SIG-M5 treated with dmso at 0.1 percent for 504 hours (cell line): ENCODE data around the gene KYNU.

Experiments
- DNase-seq: peaks from one replicate; lab custom pipeline; 2025; ENCODE audit not compliant: unreplicated experiment; lab: John Stamatoyannopoulos, UW

Gene KYNU

DNA sequence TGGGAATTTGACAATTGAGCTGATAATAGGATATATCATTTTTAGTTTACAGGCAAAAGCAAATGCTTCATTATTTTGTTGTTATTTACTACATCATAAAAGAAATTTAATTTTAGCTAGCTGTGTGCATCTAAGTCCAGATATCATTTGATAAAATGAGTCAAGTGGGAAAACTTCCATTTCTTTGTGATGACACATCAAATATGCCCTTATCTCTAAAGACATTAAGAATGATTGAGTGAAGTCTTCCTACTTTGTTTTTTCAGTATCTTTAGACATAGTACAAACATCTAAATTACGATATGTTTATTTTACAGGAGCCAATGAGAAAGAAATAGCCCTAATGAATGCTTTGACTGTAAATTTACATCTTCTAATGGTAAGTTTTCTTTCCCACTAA, 77.0 kb downstream of the KYNU start:
- no peak for DNase-seq

DNA sequence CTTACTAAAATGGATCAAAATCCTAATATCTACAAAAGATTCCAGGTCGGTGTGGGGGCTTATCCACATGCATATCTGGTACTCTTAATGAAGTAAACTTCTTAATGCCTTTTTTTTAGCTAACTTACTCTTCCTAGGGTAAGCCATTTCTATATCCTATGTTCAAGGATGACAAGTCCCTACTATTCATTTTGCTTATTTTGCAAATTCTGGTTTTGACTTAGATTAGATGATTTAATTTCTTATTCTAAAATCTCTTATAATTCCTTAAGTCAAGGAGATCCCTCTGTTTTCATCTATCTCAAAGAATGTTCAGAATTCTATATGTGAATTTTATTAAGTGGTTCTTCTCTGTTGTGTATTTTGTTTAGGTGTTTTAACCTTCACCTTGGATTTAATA, 79.7 kb downstream of the KYNU start:
- no peak for DNase-seq

DNA sequence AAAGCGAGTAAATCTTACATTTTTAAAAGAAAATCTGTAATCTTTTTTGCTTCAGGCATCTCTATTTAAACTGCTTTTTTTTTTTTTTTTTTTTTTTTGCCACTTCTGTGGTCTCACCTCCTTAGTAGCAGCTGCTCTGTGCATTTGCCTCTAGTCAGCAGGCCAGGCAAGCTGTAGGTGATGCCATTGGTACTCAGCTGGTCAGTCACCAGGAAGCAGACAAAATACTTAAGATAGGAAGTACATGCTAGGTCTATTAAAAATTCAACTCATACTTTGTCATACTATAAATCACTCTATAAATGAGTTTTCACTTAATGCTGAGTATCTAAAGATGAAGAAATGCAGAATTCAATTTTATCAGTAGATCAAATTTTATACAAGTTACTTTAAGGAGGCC, 83.7 kb downstream of the KYNU start:
- no peak for DNase-seq

DNA sequence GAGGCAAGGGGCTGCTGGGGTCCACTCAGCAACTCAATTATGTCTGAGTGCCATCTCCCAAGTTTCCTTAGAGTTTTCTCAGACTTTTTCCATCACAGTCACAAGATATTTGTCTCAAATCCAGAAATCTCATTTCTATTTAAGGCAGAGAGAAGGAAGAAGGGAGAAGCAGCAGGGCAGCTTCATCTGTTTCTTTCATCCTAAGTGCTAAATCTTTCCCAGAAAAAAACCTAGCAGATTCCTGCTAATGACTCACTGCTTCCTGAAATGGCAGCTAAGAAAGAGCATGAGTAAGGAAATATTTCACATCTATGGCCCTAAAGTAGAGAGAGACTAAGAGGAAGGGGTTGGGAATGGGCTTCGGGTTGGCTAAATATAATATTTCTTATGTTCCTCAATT, 88.0 kb downstream of the KYNU start:
- DNase-seq: no peak

DNA sequence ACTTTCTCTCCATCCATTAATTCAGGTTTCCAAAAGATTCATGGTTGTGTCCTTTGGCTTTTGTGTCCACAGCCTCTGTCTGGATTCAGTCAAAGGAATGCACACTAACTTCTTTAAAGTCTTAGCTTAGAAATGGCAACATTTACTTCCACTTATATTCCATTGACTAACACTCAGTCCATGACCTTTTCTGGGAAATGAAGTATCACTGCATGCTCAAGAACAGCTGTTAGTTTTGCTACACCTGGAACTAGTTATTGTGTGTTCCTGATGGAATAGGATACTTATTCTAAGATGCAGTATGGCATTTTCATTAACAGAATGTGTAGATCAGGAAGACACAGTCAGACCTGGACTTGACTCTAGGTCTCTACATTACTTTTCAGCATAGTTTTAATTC, 88.8 kb downstream of the KYNU start:
- no peak for DNase-seq

DNA sequence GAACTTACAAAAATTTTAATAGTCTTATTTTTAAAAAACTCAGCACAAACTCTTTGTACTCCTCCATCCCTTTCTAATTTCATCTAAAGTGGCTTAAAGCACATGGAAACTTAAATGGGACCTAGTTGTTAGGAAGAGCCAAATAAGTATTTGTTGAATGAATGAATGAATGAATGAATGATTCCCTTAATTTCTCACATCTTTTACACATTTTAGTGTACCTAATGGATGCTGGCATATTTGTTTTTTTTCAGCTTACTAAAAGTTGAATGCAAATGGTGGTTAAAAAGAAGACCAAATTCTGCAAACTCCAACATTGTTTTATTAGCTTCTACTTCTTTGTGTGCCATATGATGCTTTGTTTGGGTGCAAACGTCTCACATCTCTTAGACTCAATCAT, 89.6 kb downstream of the KYNU start:
- no peak for DNase-seq

DNA sequence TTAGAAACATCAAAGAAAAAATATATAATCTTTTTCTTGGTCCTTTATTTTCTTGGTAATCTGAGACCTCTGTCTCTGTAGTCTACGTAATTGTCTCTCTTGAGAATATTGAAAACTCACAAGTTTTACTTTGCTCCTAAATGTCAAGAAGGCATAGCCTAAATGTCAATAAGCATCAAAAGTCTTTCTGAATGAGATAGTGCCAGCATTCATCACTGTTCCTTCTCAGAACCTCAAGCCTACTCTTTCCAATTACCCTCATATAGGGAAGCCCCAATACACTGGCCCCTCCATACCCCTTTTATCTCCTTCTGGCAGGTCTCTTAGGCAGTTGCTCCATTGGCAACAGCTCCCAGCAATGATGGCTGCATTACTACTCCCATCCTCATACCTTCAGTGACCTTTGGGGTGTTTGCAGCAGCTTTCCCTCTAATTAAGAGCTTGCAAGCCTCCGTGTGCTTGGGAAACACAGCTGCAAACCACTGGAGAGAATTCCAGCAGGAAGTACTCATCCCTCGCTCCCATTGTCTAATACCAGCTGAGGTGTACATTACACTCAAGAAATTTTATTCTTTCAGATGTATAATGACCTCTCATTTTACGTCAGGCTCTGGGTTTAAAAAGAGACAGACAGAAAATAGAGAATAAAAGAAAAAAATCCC, 95.8 kb downstream of the KYNU start:
- DNase-seq: no peak

DNA sequence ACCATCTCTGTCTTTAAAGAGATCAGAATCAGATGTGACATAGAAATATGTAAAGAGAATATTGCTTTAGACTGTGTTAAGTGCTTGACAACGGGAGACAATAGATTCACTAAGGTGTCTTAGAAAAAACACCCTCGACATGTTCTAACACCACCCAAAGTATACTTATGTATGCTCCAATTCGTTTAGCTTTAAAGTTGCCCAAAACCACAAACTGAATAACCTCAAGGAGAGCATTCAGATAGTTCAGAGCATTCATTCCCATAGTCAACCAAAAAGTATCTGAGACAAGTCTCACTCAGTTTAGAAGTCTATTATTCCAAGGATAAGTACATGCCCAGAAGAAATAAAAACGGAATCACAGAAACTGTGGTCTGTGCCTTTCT, 96.4 kb downstream of the KYNU start:
- DNase-seq: no peak

DNA sequence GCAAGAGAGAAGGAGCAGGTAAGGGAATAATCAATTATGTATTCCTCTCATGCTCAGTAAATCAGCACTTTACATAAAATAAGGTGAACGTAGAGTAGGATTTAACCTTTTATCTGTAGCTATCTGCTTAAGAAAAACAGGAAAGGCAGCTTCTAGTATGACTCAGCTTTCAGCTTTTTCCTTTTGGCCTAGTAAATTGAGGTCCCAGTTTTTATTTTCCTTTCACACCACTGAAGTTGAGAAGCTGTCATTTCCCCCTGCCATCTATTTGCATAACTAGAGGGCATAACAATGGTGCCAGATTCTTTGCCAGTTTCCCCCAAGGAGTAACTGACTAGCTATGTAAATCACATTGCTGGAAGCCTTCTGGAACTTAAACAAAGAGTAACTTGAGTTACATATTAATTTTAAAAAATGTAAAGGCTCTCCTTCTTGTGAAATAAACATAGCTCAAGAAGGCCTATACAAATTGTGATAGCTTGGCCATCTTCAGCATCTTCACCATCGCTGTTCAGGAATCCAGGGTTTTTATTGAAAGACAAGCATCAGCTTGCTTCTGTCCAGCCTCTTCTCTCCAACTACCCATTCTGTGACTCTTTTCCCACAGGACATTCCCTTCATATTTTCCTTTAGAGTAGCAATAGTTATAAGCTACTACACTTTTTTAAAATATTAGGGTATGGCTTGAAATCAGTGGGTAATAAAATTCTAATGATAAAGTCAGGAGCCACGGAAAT, 97.0 kb downstream of the KYNU start:
- no peak for DNase-seq

DNA sequence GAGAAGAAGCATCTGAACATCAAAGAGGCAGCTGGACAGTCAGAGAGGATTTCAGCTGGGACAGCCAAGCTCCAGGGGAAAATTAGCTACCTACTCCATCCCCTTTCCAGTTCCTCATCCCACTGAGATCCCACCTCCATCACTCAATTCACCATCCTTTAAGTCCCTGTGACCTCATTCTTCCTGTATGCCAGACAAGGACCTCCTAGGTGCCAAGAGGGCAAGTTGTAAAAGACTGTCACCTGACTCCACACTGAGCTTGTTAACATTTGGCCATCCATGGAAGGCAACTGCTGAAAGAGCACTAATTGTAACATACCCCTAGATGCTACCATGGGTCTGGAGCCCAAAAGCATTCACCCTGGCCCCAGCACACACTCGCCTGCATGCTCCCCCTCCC, 97.8 kb downstream of the KYNU start:
- no peak for DNase-seq

DNA sequence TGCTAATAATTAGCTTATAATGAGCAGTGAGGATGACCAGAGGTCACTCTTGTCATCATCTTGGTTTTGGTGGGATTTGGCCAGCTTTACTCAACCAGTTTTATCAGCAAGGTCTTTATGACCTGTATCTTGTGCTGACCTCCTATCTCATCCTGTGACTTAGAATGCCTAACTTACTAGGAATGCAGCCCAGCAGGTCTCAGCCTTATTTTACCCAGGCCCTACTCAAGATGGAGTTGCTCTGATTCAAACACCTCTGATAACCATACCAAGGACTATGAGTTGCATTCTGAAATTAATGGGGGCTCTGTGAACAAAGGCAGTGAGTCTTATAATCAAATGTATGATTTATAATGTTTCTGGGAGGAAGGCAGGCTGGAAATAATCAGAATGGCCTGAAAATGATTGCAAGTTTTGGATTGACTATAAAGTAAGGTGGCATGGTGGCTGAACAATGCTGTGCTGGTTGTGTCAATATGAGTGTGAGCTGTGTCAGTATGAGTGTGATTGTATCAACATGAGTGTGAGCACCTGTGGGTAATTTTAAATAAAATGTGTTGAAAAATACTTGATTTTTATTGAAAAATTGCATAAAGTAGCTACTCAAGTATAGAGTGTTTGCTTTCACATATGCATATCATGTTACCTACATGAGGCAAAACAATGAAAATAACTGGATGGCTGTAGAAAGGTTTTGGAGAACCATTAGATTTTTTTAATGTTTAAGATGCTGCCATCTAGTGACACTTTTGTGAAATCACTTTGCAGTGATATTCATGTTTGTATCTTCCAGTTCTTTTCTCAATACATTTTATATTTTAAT, 103.0 kb downstream of the KYNU start:
- peak; percentile 64 for DNase-seq

DNA sequence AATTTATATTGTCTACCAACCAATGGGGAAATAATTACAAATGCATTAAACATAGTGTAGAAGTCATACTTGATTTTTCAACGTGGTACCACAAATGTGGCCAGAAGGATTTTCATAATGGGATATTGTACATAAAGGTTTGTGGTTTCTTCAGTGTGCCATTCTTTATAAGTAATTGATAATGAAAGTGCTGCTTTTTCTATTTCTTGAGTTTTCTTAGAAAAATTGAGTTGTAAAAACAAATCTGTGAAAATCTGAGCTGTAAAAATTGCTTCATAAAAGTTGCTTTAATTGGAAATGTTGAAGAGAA, 103.6 kb downstream of the KYNU start:
- DNase-seq: no peak

DNA sequence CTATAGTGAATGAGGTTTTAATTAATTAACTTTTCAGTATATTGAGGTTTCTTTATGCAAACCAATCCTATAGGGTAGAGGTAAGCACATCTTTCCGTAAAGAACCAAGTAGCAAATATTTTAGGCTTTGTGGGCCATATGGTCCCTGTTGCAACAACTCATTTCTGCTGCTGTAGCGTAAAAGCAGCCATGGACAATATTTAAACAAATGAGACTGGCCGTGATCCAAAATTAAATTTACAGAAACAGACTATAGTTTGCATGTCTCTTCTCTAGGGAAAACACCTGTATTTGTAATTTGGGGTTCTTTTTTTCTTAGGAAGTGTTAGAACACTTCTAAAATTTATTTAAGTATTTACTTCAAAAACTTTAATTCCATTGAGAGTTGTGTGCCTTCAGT, 104.3 kb downstream of the KYNU start:
- no peak for DNase-seq

DNA sequence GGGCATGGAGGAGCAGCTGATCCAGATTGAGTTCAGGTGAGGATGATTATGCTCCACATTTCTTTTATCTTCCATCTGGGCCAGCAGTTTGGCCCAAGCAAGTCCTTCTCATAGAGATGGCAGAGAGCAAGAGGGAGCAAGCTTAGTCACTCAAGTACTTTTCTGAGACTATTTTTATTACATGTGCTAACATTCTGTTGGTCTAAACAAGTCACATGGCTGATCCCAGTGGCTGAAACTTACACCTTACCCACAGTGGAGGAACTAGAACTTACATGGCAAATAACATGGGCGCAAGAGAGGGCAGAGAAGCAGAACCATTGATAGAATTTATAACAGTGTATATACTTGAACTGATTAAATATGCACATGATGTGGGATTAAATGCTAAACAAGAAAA, 105.7 kb downstream of the KYNU start:
- DNase-seq: no peak

DNA sequence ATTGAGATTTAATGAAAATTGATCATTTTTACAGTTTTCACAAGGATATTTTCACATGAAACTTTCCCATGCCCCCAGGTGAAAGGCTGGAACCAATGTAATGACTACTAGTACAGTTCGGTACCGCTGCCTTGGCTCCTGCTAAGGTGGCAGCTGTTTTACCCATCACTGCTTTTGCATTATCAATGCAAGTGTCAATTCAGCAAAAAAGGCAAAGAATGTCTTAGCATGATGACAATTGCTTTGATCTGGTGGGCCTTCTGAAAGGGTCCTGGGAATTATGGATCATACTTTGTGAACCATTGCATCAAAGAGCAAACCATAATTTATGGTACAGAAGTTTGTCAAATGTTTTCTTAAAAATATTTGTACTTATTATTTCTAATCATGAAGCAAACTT, 107.2 kb downstream of the KYNU start:
- no peak for DNase-seq

DNA sequence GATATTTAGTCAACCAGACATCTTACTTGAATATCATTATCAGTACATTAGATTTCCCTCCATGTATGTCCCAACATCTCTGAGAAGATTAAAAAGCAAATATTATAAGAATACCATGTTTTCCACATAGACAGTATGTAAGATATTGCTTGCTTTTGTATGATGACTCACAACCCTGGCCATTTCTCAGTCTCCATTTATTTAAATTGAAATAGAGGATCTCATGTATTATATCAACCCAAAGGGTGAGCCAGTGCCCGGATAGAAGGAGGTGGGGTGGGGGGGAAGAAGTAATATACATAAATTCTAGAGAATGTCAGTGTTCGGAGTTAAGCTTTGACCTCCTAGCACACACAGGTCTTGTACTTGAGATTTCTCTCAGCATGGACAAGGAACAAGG, 109.6 kb downstream of the KYNU start:
- DNase-seq: no peak

DNA sequence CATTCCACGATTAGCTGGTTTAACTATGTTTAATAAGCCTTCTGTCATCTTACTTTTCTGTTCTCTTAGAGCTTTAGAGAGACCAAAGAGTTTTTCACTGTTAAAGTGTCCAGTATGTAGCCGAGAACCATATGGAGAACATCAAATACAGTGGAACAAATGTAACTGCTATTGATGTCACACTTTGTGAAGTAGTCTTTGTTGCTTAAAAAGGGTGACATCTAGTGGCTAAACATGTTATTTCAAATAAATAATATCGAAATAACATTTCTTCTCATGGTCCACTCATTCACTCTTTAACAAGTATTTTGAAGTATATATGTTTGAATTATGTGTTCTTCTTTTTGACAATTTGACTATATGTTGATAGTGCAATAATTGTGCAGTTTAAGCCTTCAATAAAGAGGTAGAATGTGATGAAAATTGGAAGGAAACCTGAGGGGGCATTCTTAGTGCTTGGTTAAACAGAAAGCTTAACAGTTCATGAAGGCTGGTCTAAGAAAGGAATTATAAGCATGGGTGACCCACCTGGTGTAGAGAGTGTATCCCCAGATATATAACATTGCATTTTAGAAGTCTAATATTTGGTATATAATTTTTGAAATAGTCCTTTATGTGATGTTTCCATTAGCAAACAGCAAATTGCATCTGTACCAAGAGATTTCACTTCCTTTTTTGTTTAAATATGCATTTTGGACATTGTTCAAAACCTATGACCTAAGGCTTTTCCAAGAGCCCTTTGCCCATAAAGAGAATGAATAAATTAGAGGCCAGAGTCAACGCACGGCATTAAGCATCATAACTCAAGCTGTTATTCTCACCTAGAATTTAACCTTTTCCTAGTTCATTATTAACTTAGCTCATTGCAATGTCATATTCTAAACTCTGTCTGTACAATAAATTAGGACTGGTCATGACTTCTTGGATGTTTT, 112.1 kb downstream of the KYNU start:
- peak; percentile 78 for DNase-seq

DNA sequence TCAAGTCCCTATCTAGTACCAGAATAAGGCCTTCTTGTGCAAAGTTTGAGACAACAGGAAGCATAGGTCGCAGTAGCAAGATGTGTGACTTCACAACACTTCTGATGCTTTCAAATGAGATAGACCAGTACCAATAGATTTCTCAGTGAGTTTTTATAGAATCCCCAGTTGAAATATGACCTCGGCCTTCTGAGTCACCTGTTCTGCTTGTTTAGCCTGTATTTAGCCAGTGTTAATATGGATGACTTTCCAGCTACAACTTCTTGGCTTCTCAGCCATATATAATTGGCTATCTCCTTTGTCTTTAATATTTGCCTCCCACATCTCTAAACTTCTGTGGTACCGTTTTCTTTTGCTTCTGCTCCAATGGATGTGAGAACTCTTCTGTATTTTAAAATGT, 113.8 kb downstream of the KYNU start:
- no peak for DNase-seq

DNA sequence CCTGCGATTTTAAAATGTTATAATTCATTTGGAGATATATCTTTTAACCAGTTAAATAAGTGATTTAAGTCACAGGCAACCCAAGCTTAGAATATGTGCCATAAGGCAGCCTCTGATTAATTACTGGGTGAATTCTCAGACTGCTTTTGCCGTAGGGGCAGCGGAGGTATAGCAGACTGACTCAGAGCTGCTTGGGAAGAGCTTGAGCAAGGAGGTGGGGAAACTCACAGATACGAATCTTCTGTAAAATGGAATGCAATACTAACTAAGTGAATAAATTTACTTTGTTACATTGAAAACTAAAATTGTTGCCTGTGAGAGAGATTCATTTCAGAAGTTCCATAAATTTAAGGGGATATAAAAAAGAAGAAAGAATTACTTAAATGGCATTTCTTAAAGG, 115.4 kb downstream of the KYNU start:
- no peak for DNase-seq

DNA sequence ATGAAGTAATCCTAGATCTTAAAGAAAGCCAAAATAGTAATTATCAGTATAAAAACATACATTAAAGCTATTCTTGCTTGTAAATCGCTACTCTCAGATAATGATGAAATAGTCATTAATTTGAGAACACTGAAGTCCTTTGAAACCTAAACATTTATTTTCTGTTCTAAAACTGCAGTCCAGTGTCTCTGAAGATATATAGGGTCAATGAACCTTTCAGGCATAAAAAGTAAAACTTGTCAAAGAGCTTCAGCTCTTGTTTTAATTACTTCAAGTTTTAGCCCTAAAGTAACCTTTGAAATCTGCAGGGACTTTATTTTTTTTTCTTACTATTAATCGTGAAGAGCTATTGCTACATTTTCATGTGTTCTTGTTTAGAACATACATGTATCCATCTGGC, 116.3 kb downstream of the KYNU start:
- no peak for DNase-seq

DNA sequence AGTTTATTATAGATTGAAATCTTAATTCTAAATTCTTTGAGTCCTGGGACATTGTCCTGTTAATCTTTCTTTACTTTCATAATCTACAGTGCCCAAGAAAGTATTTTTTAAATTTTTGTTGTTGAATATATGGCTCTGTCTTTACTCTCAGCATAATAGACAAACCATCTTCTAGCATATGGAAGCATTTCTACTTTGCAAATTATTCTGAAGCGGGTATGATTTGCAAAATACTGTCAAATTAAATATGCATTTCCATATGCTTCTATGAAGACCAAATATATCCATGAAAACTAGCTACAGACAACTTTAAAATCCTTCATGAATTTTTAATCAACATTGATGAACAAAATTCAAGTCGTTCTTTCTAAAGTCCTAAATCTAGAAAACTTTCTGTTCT, 117.2 kb downstream of the KYNU start:
- no peak for DNase-seq
